ENCODE measurements around the gene F5.

F5 gene

GRCh38 chr1:169474302-169474995 is 111.8 kb downstream of the F5 start:
- TF ChIP-seq, protein P1, sequence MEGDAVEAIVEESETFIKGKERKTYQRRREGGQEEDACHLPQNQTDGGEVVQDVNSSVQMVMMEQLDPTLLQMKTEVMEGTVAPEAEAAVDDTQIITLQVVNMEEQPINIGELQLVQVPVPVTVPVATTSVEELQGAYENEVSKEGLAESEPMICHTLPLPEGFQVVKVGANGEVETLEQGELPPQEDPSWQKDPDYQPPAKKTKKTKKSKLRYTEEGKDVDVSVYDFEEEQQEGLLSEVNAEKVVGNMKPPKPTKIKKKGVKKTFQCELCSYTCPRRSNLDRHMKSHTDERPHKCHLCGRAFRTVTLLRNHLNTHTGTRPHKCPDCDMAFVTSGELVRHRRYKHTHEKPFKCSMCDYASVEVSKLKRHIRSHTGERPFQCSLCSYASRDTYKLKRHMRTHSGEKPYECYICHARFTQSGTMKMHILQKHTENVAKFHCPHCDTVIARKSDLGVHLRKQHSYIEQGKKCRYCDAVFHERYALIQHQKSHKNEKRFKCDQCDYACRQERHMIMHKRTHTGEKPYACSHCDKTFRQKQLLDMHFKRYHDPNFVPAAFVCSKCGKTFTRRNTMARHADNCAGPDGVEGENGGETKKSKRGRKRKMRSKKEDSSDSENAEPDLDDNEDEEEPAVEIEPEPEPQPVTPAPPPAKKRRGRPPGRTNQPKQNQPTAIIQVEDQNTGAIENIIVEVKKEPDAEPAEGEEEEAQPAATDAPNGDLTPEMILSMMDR (IDR thresholded peaks at IDR 0.05; ENCODE audit: low read depth, low read length): no peak
- H3K4me3 ChIP-seq (replicated peaks in 1 of 2; ENCODE audit: low read depth in 2 of 2, low read length in 2 of 2): no peak overlapping the region
- no peak for DNase-seq (ENCODE audit: low read depth in 2 of 2)

GRCh38 chr1:169473347-169473746 is 112.9 kb downstream of the F5 start:
- DNase-seq (ENCODE audit: low read depth in 2 of 2): no peak
- TF ChIP-seq, protein P1 (IDR thresholded peaks at IDR 0.05; ENCODE audit: low read depth, low read length): no peak
- no peak overlapping the region for H3K4me3 ChIP-seq (replicated peaks in 1 of 2; ENCODE audit: low read depth in 2 of 2, low read length in 2 of 2)

DNA sequence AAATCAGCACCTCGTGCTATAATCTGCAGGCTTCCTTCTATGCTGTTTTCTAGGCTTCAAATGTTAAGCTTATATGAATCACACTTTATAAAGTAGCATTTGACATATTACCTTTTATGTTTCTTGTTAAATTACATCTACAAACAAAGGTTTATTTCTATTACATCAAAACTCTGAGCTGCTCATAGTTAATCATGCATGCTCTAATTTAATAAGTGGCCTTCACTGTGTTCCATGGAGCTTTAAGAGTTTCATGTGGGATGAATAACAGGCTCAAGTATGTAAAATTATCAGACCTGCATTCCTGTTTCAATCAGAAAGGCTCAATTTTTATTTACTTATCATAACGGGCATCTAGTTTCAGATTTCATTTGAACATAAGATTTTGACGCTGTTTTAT is 113.5 kb downstream of the F5 start:
- TF ChIP-seq, protein P1 (IDR thresholded peaks at IDR 0.05; ENCODE audit: low read depth, low read length): no peak
- H3K4me3 ChIP-seq (replicated peaks in 1 of 2; ENCODE audit: low read depth in 2 of 2, low read length in 2 of 2): no peak overlapping the region
- DNase-seq (ENCODE audit: low read depth in 2 of 2): no peak

- DNase-seq (ENCODE audit: low read depth in 2 of 2): no peak
- H3K4me3 ChIP-seq (replicated peaks in 1 of 2; ENCODE audit: low read depth in 2 of 2, low read length in 2 of 2): no peak overlapping the region
- TF ChIP-seq, protein P1 (IDR thresholded peaks at IDR 0.05; ENCODE audit: low read depth, low read length): no peak
Observed at GRCh38 chr1:169468982-169469381, 117.3 kb downstream of the F5 start.

DNA sequence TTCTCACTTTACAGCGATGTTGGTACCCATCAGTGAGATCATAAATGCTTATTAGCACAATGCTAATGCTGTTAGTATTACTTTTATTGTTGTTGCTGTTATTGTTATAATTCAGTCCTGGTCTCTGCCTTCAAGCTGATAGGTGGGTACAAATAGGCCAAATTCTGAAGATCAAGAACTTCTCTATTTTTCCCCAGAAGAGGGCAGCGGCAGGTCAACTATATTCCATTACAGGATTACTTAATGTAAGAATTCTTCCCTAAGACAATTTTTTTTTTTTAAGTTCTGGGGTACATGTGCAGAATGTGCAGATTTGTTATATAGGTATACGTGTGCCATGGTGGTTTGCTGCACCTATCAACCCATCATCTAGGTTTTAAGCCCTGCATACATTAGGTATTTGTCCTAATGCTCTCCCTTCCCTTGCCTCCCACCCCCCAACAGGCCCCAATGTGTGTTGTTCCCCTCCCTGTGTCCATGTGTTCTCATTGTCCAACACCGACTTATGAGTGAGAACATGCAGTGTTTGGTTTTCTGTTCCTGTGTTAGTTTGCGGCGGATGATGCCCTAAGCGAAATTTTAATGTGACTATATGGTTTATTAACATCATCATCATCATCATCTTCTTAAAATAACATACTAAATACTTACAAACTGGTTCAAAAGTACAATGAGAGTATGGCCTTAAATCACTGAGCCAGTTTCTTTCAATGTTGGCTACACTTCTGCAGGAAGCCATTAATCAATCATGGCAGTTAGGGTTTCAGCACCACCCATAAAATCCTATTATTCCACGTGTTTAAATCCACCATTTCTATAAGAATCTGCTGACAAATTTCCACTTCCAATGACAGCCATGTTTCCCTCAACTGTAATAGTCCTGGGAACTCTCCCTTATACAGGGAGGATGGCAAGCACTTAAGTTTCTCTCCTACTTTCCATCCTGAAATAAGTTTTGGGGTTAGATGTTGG is 119.7 kb downstream of the F5 start:
- DNase-seq (ENCODE audit: low read depth in 2 of 2): peak; percentile 70 to 74
- H3K4me3 ChIP-seq (replicated peaks in 1 of 2; ENCODE audit: low read depth in 2 of 2, low read length in 2 of 2): no peak overlapping the region
- TF ChIP-seq, protein P1 (IDR thresholded peaks at IDR 0.05; ENCODE audit: low read depth, low read length): peak; percentile 16

DNA sequence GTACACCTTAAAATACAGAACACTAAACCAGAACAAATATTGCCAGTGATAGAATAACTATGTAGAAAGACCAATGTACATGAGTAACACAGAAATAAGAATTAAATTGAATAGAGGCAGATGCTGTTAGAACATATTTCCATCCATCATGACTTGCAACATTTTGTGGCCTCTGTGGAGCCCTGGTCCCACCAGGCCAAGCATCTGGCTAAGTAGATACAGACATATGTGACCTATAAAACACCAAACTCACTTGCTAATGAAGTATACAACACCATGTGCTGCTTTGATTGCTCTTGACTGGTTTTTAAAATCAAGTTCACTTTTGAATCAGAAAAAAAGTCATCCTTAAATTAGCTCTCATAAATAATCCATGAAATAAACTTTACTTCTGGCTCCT is 121.0 kb downstream of the F5 start:
- no peak for DNase-seq (ENCODE audit: low read depth in 2 of 2)
- TF ChIP-seq, protein P1 (IDR thresholded peaks at IDR 0.05; ENCODE audit: low read depth, low read length): no peak
- no peak overlapping the region for H3K4me3 ChIP-seq (replicated peaks in 1 of 2; ENCODE audit: low read depth in 2 of 2, low read length in 2 of 2)
